ENCODE data around the gene FRMPD1. TPM values are rescaled to one million over a fixed set of nuclear protein-coding genes. Genes with fewer than 3 reads are reported as not detected.

Gene FRMPD1
- total RNA-seq, 2 donors from 2014 or later: 0.33 to 0.55 TPM

- H3K27ac ChIP-seq (ENCODE audit: low read depth, low read length): no peak overlapping the region
- no peaks in the 10 kb centered on the region for H3K36me3 ChIP-seq (ENCODE audit: control insufficient read depth, insufficient read depth, low read length)
- Mint-ChIP-seq H3K36me3 (ENCODE audit: low read depth) (no peaks in the 10 kb centered on the region), H3K9me3 (no peaks in the 10 kb centered on the region), H3K4me1 (peaks cover 19% of the 10 kb centered on the region), H3K4me3 (no peak overlapping the region), H3K27ac (no peak overlapping the region), H3K27me3 (ENCODE audit: insufficient read depth) (no peaks in the 10 kb centered on the region)
- DNase-seq: no peak
- H3K27me3 ChIP-seq (ENCODE audit: control insufficient read depth, insufficient read depth, low read length, poor library complexity, severe bottlenecking): no peaks in the 10 kb centered on the region
- WGBS, 2 experiments (ENCODE audit: insufficient coverage in 1 of 2, insufficient read length in 1 of 2): 83 to 100% methylated on average over 1 of the region's 1 CpG
- H3K9me3 ChIP-seq (ENCODE audit: control insufficient read depth, low read length): no peaks in the 10 kb centered on the region
- H3K9ac ChIP-seq (ENCODE audit: extremely low read depth, low read length, poor library complexity, severe bottlenecking): no peak overlapping the region
- TF ChIP-seq CTCF (conservative IDR thresholded peaks at IDR 0.05): no peak
- no peak overlapping the region for H3K4me3 ChIP-seq (ENCODE audit: low read length)
- peaks cover 3% of the 10 kb centered on the region for H3K4me1 ChIP-seq (ENCODE audit: control insufficient read depth, insufficient read depth, low read length)
Measured at GRCh38 chr9:37620396-37620795, 30.4 kb upstream of the FRMPD1 start.

- H3K27ac Mint-ChIP-seq: no peak overlapping the region
- no peak for TF ChIP-seq CTCF (conservative IDR thresholded peaks at IDR 0.05)
- H3K27ac ChIP-seq (ENCODE audit: low read depth, low read length): no peak overlapping the region
- H3K27me3 Mint-ChIP-seq (ENCODE audit: insufficient read depth): no peaks in the 10 kb centered on the region
- no peaks in the 10 kb centered on the region for H3K36me3 ChIP-seq (ENCODE audit: control insufficient read depth, insufficient read depth, low read length)
- H3K4me1 Mint-ChIP-seq: peaks cover 19% of the 10 kb centered on the region
- no peaks in the 10 kb centered on the region for H3K9me3 Mint-ChIP-seq
- 74 to 82% methylated on average over 6 to 9 of the region's 9 CpGs for WGBS, 2 experiments (ENCODE audit: insufficient coverage in 1 of 2, insufficient read length in 1 of 2)
- no peak overlapping the region for H3K9ac ChIP-seq (ENCODE audit: extremely low read depth, low read length, poor library complexity, severe bottlenecking)
- no peak overlapping the region for H3K4me3 Mint-ChIP-seq
- no peak for DNase-seq
- H3K4me3 ChIP-seq (ENCODE audit: low read length): no peak overlapping the region
- no peaks in the 10 kb centered on the region for H3K9me3 ChIP-seq (ENCODE audit: control insufficient read depth, low read length)
- peaks cover 3% of the 10 kb centered on the region for H3K4me1 ChIP-seq (ENCODE audit: control insufficient read depth, insufficient read depth, low read length)
- no peaks in the 10 kb centered on the region for H3K27me3 ChIP-seq (ENCODE audit: control insufficient read depth, insufficient read depth, low read length, poor library complexity, severe bottlenecking)
- H3K36me3 Mint-ChIP-seq (ENCODE audit: low read depth): no peaks in the 10 kb centered on the region
Measured at GRCh38 chr9:37621273-37622121, 29.3 kb upstream of the FRMPD1 start.

- no peaks in the 10 kb centered on the region for H3K9me3 Mint-ChIP-seq
- no peak for TF ChIP-seq CTCF (conservative IDR thresholded peaks at IDR 0.05)
- Histone ChIP-seq H3K9me3 (ENCODE audit: control insufficient read depth, low read length) (no peaks in the 10 kb centered on the region), H3K27me3 (ENCODE audit: control insufficient read depth, insufficient read depth, low read length, poor library complexity, severe bottlenecking) (no peaks in the 10 kb centered on the region), H3K4me3 (ENCODE audit: low read length) (no peak overlapping the region), H3K4me1 (ENCODE audit: control insufficient read depth, insufficient read depth, low read length) (peaks cover 3% of the 10 kb centered on the region), H3K9ac (ENCODE audit: extremely low read depth, low read length, poor library complexity, severe bottlenecking) (no peak overlapping the region), H3K36me3 (ENCODE audit: control insufficient read depth, insufficient read depth, low read length) (no peaks in the 10 kb centered on the region), H3K27ac (ENCODE audit: low read depth, low read length) (no peak overlapping the region)
- H3K4me3 Mint-ChIP-seq: no peak overlapping the region
- no peak overlapping the region for H3K27ac Mint-ChIP-seq
- 96 to 100% methylated on average over 2 to 4 of the region's 4 CpGs for WGBS, 2 experiments (ENCODE audit: insufficient coverage in 1 of 2, insufficient read length in 1 of 2)
- H3K27me3 Mint-ChIP-seq (ENCODE audit: insufficient read depth): no peaks in the 10 kb centered on the region
- H3K36me3 Mint-ChIP-seq (ENCODE audit: low read depth): no peaks in the 10 kb centered on the region
- DNase-seq: no peak
- H3K4me1 Mint-ChIP-seq: peaks cover 23% of the 10 kb centered on the region
Measured at GRCh38 chr9:37622462-37622861, 28.3 kb upstream of the FRMPD1 start.

Data from endodermal cell (in vitro differentiated cells).